ENCODE data around the gene RO60.

RO60 gene

DNA sequence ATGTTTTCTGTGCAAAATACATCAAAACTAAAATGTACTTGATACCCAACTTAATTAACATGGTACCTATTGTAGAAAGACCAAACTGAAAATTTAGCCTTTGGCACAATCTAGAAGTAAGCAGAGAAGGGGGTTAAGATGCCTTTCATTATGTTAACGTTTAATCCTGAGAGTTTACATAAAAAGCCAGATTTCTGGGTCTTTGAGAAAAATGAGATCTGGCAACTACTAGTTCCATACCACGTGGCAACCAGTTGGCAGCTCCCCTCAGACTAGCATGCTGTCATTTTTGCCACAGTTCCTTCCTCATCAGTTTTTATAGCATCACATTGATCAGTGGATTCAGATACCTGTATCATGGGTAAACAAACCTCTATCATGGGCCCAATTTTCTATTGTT is 1.5 kb downstream of the RO60 start:
- DNase-seq (ENCODE audit: low read depth): no peak

DNA sequence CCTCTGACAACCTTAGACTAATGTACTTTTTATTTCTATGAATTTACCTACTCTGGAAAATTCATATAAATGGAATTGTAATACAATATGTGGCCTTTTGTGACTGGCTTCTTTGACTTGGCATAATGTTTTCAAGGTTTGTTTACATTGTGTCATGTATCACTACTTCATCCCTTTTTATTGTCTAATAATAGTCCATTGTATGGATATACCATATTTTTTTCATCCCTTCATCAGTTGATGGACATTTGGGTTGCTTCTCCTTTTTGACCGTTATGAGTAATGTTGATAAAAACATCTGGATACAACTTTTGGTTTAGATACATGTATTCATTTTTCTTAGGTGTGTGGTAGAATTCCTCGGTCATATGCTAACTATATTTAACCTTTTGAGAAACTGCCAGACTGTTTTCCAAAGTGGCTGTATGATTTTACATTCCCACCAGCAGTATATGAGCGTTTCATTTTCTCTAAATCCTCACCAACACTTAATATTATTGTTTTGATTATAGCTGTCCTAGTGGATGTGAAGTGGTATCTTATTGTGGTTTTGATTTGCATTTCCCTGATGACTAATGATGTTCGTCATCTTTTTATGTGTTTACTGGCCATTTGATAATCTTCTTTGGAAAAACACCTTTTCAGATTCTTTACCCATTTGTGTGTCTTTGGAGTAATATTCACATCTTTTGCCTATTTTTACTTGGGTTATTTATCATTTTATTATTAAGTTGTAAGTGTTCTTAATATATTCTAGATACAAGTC is 3.5 kb downstream of the RO60 start:
- no peak for DNase-seq (ENCODE audit: low read depth)

DNA sequence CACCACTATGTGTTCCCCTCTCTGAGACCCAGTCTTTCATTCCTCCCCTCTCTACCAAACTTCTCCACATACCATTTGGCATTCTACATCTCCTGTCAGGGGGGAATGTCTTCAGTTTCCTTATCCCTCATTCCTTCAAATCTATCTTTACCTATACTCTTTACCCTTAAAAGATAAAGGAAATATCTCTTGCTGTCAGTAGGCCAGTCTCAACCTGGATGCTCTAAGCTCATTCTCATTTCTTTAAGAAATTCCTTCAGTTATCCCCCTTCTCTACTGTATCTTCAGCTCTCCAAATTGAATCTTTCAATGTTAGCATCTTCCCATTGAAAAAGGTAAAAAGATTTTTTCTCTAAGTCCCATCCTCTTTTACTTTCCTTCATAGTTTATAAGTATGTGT is 6.5 kb downstream of the RO60 start:
- no peak for DNase-seq (ENCODE audit: low read depth)

DNA sequence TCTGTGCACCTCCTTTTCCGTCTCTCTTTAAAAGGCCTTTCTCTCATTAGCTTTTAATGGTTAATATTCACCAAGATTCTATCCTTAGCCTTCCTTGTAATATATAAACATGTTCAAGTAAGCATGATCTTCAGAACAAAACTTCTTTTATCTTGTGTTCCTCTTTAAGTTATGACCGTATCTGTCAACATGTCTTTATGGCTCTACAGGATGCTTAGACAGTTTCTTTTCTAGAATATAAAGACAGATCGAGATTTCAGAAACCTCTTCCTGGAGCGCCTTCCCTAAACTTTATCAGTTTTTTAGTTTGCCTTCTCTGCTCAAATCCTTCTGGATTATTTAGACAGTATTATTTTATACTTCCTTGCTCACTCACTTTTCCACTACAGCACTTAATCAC is 7.2 kb downstream of the RO60 start:
- no peak for DNase-seq (ENCODE audit: low read depth)

DNA sequence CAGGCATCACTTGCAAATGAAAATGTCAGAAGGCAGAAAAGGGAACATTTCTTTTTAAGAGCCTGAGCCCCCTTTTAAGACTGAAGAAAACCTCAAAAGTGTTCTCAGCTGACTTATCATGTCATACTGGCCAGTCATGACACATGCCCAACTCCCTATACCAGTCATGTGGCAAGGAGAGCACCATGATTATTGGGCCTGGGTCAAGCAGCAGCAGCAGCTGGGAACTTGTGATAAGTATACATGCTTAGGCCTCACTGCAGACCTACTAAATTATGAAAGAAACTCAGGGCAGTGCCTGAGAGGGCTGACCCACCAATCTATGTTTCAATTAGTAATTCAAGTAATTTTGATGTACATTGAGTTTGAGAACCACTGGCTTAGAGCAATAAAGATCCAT is 8.6 kb downstream of the RO60 start:
- DNase-seq (ENCODE audit: low read depth): no peak

DNA sequence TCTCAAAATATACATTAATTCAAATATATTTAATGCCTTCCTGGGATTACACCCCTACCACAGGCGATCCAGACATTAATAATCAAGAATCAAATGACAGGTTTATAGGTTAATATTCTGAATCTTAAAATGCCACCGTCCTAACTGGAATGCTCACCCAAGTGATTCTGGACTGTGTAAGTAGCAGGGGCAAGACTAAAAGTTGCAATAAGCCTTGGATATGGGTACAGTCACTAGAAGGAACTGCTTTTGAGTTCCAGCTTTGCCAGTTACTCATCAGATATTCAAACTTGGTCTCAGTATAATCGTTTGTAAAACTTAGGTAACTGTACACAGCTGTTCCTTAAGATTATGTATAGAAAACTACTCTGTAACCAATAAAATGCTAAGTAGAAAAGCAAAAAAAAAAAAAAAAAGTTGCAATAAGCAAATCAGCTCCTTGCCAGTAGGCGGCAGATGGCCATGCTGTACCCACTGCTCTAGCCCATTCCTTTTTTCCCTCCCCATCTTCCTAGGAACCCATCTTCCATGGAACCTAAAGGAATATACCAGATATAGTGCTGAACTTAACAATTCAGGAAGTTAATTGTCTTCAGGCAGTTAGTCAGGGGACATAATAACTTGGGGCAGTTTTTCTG is 10.5 kb downstream of the RO60 start:
- DNase-seq (ENCODE audit: low read depth): no peak

DNA sequence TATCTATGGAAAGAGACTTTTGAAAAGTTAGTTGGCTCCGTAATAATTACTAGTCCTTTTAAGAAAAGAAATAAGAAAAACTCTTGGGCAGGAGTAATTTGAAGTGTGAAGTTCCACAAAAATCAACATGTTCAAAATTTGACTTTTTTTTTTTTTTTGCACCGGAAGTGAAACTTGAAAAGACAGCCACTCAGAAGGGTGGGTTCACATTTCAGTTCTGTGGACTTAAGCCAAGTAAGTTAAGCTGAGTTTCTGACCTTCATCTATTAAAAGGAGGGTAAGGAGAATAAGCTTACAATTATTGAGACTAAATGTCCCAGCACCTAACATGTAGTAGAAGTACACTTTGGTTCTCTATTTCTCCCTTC is 11.0 kb downstream of the RO60 start:
- no peak for DNase-seq (ENCODE audit: low read depth)

DNA sequence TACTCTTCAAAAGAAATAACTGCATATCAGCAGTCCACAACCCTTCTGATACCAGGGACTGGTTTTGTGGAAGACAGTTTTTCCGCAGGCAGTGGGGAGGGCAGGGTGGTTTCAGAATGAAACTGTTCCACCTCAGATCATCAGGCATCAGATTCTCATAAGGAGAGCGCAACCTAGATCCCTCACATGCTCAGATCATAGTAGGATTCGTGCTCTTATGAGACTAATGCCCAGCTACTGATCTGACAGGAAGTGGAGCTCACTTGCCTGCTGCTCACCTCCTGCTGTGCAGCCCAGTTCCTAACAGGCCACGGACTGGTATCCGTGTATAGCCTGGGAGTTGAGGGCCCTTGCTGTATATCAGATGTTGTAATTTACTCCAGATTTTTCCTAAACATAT is 11.5 kb downstream of the RO60 start:
- DNase-seq (ENCODE audit: low read depth): no peak

DNA sequence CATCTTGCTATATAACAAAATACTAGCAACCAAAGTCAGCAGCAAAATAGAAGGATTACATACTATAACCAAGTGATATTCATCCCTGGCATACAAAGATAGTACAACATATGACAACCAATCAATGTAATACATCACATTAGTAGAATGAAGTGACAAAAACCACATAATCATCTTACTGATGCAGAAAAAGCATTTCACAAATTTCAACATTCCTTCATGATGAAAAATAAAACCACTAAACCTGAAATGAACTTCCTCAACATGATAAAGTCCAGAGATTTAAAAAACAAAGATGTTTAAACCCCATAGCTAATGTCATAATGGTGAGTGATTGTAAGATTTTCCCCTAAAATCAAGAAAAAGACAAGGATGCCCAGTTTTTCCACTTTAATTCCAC is 18.6 kb downstream of the RO60 start:
- DNase-seq (ENCODE audit: low read depth): no peak

DNA sequence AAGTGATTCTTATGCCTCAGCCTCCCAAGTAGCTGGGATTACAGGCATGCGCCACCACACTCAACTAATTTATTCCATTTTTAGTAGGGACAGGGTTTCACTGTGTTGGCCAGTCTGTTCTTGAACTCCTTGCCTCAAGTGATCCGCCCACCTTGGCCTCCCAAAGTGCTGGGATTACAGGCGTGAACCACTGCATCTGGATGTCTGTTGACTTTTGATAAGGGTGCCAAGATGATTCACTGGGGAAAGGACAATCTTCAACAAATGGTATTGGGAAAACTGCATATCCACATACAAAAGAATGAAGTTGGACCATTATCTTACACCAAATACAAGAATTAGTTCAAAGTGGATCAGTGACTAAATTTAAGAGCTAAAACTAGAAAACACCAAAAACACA is 19.8 kb downstream of the RO60 start:
- no peak for DNase-seq (ENCODE audit: low read depth)

DNA sequence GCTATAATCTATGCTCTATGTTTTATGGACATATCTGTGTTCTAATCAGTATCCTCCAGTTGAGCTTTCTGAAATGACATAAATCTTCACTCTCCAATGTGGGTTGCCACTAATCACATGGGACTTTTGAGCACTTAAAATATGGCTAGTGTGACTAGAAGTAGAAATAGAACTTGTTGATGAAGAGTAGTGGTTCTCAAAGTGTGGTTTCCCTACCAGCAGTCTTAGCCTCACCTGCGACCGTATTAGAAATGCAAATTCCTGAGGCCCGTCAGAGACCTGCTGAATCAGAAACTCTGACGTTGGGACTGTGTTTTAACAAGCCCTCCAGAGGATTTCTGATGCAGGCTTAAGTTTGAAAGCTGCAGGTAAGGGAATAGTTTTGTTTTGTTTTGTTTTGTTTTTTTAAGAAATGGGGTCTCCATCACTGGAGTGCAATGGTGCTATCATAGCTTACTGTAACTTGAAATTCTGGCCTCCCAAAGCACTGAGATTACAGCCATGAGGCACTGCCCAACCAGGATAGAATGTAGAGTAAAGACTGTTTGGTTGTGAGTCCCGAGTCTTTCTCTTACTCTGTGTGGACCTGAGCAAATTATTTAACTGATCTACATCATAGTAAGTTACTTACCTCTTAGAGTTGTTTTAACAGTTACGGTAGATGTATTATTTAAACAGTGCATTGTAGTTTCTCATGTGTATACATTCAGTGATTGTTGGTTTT is 24.1 kb downstream of the RO60 start:
- DNase-seq (ENCODE audit: low read depth): no peak

DNA sequence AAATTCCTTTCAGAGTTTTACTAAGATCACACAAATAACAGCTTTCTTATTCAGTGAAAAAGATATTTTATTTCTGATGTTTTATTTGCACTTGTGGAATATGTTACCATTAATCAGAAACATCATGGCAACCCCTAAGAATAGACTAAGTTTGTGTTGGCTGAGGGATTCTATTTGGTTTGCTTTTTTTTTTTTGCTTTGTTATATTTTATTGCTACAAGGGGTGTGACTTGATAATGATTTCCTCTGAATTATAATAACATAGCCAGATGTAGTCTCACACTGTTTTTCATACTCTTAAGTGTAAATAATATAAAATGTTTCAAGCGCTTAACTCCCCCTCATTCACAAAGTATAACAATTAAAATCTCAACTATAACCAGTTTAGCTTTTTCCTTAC is 25.9 kb downstream of the RO60 start:
- DNase-seq (ENCODE audit: low read depth): no peak

DNA sequence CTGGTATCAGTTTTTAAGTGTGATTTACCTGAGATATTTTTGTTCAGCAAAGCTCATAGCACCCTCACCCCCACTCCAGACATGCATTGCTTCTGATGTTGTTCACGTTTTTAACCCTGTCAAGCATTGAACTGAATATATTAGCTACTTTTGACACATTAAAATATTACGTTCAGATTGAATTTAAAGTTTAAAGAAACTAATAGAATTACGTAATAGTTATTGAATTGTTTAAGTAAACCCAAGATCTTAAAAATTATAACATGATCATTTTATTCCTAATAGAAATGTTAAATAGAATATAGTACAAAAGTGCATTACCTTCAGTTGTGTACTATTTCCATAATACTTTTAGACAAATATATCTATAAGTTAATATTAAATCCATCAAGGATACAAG is 26.9 kb downstream of the RO60 start:
- no peak for DNase-seq (ENCODE audit: low read depth)

DNA sequence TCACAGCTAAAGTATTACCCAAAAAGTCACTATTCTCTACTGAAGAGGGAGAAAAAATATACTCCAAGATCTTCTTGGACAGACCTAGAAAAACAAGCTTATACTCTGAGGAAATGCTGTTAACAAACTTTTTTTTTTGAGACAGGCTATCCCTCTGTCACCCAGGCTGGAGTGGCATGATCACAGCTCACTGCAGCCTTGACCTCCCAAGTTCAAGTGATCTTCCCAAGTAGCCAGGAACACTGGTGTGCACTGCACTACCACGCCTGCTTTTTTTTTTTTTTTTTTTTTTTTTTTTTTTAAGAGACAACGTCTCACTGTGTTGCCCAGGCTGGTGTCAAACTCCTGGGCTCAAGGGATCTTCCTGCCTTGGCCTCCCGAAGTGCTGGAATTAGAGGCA is 28.5 kb downstream of the RO60 start:
- DNase-seq (ENCODE audit: low read depth): no peak

DNA sequence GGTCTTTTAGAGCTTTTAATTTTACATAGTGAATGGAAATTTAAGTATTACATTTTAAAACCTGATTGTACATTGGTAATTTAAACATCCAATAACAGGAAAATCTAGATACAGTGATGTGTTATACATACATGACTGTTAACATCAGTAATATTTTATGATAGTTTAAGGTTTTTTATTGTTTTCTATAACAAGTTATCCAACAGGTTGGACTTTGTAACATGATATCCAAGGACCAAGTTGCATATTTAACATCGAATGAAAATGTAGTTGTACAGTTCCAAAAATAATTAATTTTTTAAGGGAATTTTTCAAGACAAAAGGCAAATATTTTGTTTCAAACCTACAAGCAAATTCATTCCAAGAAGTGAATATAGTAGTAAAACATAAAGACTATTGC is 31.5 kb downstream of the RO60 start:
- DNase-seq (ENCODE audit: low read depth): no peak

DNA sequence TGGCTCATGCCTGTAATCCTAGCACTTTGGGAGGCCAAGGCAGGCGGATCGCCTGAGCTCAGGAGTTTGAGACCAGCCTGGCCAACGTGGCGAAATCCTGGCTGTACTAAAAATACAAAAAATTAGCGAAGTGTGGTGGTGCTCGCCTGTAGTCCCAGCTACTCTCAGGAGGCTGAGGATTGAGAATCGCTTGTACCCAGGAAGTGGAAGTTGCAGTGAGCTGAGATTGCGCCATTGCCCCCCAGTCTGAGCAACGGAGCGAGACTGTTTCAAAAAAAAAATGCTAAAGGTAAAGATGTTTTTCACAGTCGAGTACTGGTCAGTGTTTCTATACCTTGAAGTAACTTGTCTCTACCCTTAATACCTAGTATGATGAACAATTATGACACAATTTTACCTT is 34.7 kb downstream of the RO60 start:
- DNase-seq (ENCODE audit: low read depth): no peak

DNA sequence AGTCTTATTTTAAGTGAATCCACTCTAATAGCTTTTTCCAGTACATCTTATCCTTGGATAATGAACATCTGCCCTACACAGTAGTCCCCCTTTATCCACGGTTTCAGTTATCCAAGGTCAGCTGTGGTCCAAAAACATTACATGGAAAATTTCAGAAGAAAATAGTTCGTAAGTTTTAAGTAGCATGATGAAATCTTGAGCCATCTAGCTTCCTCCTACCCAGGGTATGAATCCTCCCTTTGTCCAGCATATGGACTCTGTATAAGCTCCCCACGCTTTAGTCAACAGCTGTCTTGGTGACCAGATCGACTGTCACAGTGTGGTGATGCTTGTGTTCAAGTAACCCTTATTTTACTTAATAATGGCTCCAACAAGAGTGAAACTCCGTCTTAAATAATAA is 43.2 kb downstream of the RO60 start:
- no peak for DNase-seq (ENCODE audit: low read depth)

DNA sequence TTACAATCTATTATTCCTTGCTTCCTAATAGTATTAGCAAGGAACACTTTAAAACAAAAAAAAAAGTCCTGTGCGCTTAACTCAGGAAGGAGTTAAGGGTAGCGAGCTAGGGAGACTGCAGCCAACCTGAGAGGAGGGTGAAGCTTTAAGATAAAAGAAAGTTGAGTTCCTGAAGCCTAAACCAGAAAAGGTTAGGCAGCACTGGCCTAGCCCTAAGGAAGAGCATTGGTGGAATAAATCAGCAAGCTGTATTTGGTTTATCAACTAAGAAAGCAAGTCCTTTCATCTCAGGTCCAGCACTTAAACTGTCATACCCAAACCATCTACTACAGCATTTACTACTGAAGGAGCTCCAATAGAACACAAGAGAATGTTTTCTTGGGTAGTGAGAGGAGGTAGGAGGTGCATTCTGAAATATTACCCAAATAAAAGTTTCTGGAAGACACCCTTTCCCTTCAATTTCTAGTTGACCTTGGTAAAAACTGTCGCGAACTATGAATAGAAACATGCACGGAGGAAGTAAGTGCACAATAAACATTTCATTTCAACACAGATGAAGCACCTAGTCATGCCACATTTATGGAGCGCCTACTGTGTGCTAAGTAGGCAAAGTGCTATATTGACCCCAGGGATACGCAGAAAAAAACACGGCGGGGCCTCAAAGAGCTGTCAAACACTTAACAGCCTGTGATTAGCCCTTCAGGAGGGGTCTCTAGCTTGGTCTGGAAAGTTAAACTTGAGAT is 44.5 kb downstream of the RO60 start:
- DNase-seq (ENCODE audit: low read depth): no peak

DNA sequence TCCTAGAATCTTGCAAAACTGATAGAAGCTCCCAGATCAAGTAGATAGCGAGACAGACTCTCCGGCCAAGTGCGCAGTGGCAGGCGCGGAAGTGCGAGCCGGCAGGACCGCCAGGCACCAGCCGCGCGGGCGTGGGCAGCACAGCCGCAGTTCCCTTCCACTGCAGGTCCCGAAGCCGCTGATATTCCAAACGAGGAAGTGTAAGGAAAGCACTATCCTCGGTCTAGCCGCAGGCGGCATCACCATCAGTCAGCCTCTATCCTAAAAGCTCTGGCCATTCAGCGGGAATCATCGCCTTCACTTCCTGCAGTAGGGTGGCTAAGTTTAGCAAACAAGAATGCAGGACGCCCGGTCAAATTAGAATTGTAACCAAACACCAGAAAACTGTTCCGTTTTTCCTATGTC is 45.1 kb downstream of the RO60 start:
- DNase-seq (ENCODE audit: low read depth): no peak

DNA sequence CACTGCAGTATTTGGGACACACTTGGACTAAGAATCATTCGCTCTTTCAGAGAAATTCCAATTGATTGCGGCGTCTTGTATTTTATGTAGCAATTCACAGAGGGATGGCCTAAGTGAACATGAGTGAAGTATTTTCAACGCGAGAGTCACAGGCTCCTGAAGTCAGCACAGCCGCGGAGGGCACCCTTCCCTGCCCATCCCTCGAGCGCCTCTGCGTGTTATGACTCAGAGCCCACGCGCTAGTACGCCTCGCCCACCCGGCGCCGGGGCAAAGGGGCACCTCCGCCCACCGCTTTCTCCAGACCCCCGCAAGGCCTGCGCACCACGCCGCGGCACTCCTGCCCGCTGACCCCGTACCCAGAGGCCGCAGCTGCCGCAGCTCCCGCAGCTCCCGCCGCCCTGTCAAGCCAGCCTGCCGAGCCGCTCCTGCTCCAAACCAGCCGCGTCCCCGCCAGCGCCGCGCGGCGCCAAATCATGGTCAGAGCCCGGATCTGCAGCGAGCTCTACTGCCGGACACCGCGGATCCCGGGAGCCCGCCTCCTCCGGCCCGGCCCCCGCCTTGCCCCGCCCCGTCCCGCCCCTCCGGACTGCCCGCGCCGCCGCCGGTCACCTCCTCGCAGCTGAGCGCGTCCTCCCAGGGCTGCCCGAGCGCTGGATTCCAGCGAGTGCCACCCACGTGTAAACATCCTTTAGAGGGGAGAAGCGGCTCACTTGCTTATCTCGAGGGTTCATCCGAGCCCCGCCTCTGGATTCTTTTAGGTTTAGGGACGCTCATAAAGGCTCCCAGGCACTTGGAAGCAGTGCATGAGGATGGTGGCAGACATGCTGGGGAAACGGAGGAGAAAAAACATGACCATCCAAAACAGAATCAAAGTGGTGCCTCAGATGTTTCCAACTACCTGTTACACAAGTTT is 45.8 kb downstream of the RO60 start, which contains the start of gene GLRX2:
GLRX2 (minus strand) TSS at position 508 of the 914 bp plus-strand sequence; CDS start at position 476, 32 bp downstream.
- peak; percentile 51 for DNase-seq (ENCODE audit: low read depth)

DNA sequence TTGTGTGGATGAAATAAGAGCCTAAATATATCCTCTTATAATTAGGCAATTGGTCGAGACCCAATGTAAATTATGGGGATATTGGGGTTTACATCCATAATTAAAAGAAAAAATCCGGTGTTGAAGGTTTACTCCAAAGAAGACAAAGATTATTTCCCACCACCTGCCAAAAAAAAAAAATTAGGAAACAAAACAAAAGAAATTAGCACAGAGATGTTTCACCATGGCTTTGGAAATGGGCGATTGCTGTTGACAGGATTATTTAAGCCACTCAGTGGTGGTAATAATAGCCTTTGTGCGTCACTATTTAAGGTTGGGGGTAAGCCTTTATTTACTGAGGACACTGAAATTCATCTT is 46.4 kb downstream of the RO60 start:
- no peak for DNase-seq (ENCODE audit: low read depth)

DNA sequence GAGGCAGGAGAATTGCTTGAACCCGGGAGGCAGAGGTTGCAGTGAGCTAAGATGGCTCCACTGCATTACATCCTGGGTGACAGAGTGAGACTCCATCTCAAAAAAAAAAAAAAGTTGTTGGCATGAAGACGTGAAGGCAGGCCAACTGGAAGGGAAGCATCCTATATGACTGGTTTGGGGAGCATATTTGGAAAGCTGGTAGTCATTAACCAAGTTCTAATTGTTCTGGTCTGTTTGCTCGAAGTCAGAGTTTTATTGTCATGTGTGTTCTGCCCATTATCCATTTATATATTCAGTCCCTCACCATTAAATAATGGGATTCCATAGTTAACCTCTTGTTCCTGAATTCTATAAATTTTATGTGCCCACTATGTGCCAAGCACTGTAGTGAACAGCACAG is 49.1 kb downstream of the RO60 start:
- DNase-seq (ENCODE audit: low read depth): no peak
